ENCODE data around the gene ADRA2A. TPM values are rescaled to one million over a fixed set of nuclear protein-coding genes. Genes with fewer than 3 reads are reported as not detected.

The ADRA2A gene
- total RNA-seq, 1 experiment from 2014 or later, result 0.05 TPM

- DNase-seq (ENCODE audit: low read depth, low spot score) (no peak), ATAC-seq (no peak)
- H3K36me3 ChIP-seq (ENCODE audit: control insufficient read depth, insufficient read depth, low read length), result no peaks in the 10 kb centered on the region
- TF ChIP-seq TCF7L2 (IDR thresholded peaks at IDR 0.05; ENCODE audit: low read depth, low read length) (no peak), SIN3A (IDR thresholded peaks at IDR 0.05; ENCODE audit: borderline replicate concordance, insufficient read depth, low read depth, low read length) (no peak), POLR2AphosphoS5 (IDR thresholded peaks at IDR 0.05; ENCODE audit: low read depth, low read length) (no peak), CTCF (IDR thresholded peaks at IDR 0.05) (no peak)
- TF ChIP-seq, protein P1, sequence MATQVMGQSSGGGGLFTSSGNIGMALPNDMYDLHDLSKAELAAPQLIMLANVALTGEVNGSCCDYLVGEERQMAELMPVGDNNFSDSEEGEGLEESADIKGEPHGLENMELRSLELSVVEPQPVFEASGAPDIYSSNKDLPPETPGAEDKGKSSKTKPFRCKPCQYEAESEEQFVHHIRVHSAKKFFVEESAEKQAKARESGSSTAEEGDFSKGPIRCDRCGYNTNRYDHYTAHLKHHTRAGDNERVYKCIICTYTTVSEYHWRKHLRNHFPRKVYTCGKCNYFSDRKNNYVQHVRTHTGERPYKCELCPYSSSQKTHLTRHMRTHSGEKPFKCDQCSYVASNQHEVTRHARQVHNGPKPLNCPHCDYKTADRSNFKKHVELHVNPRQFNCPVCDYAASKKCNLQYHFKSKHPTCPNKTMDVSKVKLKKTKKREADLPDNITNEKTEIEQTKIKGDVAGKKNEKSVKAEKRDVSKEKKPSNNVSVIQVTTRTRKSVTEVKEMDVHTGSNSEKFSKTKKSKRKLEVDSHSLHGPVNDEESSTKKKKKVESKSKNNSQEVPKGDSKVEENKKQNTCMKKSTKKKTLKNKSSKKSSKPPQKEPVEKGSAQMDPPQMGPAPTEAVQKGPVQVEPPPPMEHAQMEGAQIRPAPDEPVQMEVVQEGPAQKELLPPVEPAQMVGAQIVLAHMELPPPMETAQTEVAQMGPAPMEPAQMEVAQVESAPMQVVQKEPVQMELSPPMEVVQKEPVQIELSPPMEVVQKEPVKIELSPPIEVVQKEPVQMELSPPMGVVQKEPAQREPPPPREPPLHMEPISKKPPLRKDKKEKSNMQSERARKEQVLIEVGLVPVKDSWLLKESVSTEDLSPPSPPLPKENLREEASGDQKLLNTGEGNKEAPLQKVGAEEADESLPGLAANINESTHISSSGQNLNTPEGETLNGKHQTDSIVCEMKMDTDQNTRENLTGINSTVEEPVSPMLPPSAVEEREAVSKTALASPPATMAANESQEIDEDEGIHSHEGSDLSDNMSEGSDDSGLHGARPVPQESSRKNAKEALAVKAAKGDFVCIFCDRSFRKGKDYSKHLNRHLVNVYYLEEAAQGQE (IDR thresholded peaks at IDR 0.05; ENCODE audit: insufficient read depth in 1 of 2, low read depth in 2 of 2, low read length in 1 of 2), result no peak
- POLR2A ChIA-PET, result no interaction called here
- intact Hi-C loops (cut with micrococcal nuclease; ENCODE audit: unreplicated experiment) (no loop called here), in situ Hi-C loops (cut with HindIII; ENCODE audit: low pct_unique_long_range_greater_than_20kb, low sequenced_read_pairs) (no loop called here)
- H3K4me1 ChIP-seq (ENCODE audit: control insufficient read depth, insufficient read depth, low read length), result no peaks in the 10 kb centered on the region
- CTCF ChIA-PET, result no interaction called here
- H3K27me3 ChIP-seq (ENCODE audit: control insufficient read depth, insufficient read depth, low read length), result no peaks in the 10 kb centered on the region; the same call in 1 of the 2 replicates
- BruUV-seq (replicated peaks), result no TSS peak
- H3K4me3 ChIP-seq (ENCODE audit: low read depth in 2 of 2, low read length in 2 of 2), result no peak overlapping the region
- no peak overlapping the region for H3K27ac ChIP-seq (ENCODE audit: low read length)
- H3K9me3 ChIP-seq (ENCODE audit: control insufficient read depth, insufficient read depth, low read depth, low read length), result no peaks in the 10 kb centered on the region
Measured at GRCh38 chr10:111116762-111117445, 40.1 kb downstream of the ADRA2A start.

GRCh38 chr10:111117528-111118277 lies 40.9 kb downstream of the ADRA2A start:
- intact Hi-C loops (cut with micrococcal nuclease; ENCODE audit: unreplicated experiment), result no loop called here

More at GRCh38 chr10:111117528-111118277, 40.9 kb downstream of the ADRA2A start:
- POLR2A ChIA-PET, result interaction anchor here (0.6 kb wide), 1 partner anchor 199 kb away, joined by 4 read pairs; the partner anchor contains the start of genes BBIP1 and SHOC2
- CTCF ChIA-PET, result no interaction called here
- H3K9me3 ChIP-seq (ENCODE audit: control insufficient read depth, insufficient read depth, low read depth, low read length), result no peaks in the 10 kb centered on the region
- no peak overlapping the region for H3K27ac ChIP-seq (ENCODE audit: low read length)
- DNase-seq (ENCODE audit: low read depth, low spot score), result no peak
- no peak for TF ChIP-seq POLR2AphosphoS5 (IDR thresholded peaks at IDR 0.05; ENCODE audit: low read depth, low read length)
- TF ChIP-seq TCF7L2 (IDR thresholded peaks at IDR 0.05; ENCODE audit: low read depth, low read length), result no peak
- TF ChIP-seq, protein P1 (IDR thresholded peaks at IDR 0.05; ENCODE audit: insufficient read depth in 1 of 2, low read depth in 2 of 2, low read length in 1 of 2), result no peak
- TF ChIP-seq SIN3A (IDR thresholded peaks at IDR 0.05; ENCODE audit: borderline replicate concordance, insufficient read depth, low read depth, low read length), result no peak
- no peak for TF ChIP-seq CTCF (IDR thresholded peaks at IDR 0.05)
- no peaks in the 10 kb centered on the region; the same call in 1 of the 2 replicates for H3K27me3 ChIP-seq (ENCODE audit: control insufficient read depth, insufficient read depth, low read length)
- BruUV-seq (replicated peaks), result no TSS peak
- H3K4me3 ChIP-seq (ENCODE audit: low read depth in 2 of 2, low read length in 2 of 2), result no peak overlapping the region
- no peak for ATAC-seq
- no peaks in the 10 kb centered on the region for H3K36me3 ChIP-seq (ENCODE audit: control insufficient read depth, insufficient read depth, low read length)
- no peaks in the 10 kb centered on the region for H3K4me1 ChIP-seq (ENCODE audit: control insufficient read depth, insufficient read depth, low read length)
- in situ Hi-C loops (cut with HindIII; ENCODE audit: low pct_unique_long_range_greater_than_20kb, low sequenced_read_pairs), result no loop called here

Measured in Panc1 (cell line).